Islet of Langerhans (tissue), 1 donor: ENCODE measurements around the gene ZNF350.
"Not testable (repeated sequence)": the region's sequence is repeated elsewhere in the genome, so short reads cannot be mapped to it uniquely, and the experiment has no call there.

Experiments
- FAIRE-seq: peaks from one replicate; lab custom pipeline; 2011; peaks lifted over from hg19 to GRCh38; lab: Jason Lieb, UNC

ZNF350 gene

DNA sequence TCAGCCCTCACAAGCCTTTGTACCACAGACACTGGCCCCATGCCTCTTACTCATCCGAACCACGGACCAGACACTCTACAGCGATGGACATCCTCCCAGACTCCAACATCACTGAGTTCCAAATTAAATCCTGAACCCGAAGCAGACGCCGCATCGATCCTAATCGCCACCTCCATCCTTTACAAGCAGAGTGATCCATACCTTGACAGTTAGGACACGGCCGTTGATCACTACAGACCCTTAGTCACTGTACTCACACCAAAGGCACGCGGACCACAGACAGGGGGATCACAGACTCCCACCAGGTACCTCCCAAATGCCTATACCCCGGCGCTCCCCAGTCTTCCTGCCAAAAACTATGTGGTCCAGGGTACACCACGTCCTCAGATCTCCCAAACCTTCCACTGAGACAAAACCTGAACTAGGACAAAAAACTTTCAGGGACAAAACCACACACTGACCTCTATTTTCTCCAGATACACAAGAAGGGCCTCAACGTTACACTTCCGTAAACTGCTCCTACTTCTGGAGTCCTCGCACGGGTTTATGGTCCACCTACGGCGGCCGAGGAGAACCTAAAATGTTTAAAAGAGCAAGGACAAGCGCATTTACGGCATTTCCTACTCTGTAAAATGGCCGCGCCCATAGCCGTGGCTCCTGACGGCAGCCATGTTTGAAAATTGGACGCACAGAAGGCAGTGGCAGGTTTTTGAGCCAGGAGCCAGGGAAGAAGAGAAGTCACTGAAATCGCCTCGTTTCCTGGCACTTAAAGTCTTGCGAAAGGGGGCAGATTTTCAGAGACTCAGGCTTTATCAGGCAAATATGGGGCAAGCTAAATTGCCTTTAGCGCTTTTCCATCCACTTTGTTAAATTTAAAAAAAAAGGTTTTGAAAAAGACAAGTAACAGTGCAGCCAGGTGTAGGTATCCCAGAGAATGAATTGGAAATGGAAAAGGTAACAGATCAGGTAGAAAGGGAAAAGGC is at the start of gene ZNF350:
Gene ZNF350 (minus strand): TSS at position 532 of the 983 bp plus-strand sequence. CDS start 12,480 bp downstream, outside the sequence.
- FAIRE-seq = peak; percentile 96

DNA sequence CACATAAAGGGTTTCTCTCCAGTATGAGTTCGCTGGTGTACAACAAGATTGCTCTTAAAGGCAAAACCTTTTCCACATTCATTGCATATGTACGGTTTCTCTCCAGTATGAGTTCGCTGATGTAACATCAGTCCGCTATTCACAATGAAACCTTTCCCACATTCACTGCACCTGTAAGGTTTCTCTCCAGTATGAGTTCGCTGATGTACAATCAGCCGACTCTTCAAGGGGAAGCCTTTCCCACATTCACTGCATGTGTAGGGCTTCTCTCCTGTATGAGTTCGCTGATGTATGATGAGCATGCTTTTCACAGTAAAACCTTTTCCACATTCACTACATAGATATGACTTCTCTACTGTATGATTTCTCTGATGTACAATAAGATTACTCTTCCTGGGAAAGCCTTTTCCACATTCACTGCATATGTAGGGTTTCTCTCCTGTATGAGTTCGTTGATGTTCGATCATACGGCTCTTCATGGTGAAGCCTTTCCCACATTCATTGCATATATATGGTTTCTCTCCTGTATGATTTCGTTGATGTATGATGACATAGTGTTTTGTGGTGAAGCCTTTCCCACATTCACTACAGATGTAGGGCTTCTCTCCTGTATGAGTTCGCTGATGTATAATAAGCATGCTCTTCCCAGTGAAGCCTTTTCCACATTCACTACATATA is 47.5 kb upstream of the ZNF350 start:
- no peak for FAIRE-seq

DNA sequence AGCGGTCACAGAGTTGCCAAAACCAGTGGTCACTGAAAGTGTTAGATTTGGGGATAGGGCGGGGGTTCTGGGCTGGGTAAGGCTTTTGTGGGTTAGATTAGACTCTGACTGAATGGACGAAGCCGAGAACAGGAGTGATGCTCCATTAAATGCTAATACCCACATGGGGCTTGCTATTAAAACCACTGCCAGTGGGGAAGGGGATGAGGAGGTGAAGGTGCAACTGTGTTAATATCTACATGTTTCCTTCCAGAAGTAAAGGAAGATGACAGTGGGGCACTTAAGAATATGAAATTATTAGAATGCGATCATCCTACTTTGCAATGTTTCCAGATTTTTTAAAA is 42.1 kb upstream of the ZNF350 start:
- no peak for FAIRE-seq

DNA sequence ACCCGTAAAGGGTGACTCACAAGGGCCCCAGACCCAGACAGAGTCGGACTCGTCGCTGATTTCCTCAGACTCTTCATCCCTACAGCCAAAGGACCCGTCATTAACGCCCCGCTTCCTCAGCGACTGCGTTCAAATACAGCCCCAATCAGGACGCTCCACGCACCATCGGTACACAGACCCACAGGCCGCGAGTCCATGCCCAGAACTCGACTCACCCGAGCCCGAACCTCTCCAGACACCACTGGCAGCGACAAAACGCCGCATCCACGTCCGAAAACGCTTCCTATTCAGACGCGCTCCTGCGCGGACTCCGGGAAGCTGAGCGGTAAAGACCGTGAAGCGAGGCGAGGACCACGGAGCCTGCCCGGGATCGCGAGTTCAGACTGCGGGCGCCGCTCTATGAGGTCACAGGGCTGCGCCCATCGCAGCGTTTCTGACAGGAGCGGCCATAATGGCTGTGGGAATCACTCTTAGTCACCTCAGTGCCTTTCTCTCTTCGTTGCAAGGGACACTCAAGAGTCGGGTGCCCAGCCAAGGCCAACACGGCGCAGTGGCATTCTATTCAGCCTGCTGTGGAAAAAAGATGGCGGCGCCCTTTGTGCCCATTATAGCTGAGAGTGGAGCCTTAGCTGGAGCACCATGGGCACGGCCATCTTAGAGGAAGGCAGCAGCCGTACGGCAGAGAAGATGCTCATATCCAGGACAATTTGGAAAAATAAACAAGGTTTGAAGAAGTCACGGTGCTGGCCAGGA is 41.6 kb upstream of the ZNF350 start, which contains the start of gene ZNF614:
Gene ZNF614 (minus strand): TSS at position 353 of the 753 bp plus-strand sequence. CDS start 2,634 bp downstream, outside the sequence.
- no peak for FAIRE-seq

DNA sequence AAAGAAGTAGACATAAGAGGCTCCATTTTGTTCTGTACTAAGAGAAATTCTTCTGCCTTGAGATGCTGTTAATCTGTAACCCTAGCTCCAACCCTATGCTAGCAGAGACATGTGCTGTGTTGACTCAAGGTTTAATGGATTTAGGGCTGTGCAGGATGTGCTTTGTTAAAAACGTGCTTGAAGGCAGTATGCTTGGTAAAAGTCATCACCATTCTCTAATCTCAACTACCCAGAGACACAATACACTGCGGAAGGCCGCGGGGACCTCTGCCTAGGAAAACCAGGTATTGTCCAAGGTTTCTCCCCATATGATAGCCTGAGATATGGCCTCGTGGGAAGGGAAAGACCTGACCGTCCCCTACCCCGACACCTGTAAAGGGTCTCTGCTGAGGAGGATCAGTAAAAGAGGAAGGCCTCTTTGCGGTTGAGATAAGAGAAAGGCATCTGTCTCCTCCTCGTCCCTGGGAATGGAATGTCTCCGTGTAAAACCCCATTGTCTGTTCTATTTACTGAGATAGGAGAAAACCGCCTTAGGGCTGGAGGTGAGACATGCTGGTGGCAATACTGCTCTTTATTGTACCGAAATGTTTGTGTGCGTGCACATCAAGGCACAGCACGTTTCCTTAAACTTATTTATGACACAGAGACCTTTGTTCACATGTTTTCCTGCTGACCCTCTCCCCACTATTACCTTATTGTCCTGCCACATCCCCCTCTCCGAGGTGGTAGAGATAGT is 39.8 kb upstream of the ZNF350 start:
- FAIRE-seq = not testable (repeated sequence)

DNA sequence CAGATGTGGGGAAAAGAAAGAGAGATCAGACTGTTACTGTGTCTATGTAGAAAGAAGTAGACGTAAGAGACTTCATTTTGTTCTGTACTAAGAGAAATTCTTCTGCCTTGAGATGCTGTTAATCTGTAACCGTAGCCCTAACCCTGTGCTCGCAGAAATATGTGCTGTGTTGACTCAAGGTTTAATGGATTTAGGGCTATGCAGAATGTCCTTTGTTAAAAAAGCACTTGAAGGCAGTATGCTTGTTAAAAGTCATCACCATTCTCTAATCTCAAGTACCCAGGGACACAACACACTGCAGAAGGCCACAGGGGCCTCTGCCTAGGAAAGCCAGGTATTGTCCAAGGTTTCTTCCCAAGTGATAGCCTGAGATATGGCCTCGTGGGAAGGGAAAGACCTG is 37.8 kb upstream of the ZNF350 start:
- not testable (repeated sequence) for FAIRE-seq

DNA sequence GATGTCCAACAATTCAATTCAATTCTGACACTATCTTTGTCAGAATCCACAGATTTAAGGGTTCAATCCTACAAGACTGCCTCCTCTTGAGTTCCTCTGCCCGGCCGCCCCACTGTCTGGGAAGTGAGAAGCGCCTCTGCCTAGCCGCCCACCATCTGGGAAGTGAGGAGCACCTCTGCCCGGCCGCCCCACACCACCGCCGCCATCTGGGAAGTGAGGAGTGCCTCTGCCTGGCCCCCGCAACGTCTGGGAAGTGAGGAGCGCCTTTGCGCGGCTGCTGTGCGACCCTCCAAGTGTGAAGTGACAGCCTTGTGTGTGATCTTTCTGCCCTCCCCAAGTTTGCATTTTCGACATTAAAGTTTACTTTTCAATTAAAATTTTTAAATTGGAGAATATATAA is 35.6 kb upstream of the ZNF350 start:
- FAIRE-seq = no peak

DNA sequence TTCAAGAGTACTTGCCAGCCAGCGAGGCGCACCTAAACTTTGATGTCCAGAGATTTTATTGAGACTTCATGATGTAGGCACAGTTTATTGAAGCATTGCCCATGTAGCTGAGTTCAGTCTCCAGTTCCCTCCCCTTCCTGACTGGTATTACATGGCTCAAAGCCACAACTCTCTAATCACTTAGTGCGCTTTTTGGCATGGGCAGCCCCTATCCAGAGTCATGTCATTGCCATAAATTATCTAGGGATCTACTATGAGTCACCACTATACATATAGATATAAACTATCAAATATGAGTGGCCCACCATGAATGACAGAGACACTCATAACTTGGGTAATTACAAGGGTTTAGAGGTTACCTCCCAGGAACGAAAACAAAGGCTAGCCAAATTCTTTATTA is 33.9 kb upstream of the ZNF350 start:
- no peak for FAIRE-seq

DNA sequence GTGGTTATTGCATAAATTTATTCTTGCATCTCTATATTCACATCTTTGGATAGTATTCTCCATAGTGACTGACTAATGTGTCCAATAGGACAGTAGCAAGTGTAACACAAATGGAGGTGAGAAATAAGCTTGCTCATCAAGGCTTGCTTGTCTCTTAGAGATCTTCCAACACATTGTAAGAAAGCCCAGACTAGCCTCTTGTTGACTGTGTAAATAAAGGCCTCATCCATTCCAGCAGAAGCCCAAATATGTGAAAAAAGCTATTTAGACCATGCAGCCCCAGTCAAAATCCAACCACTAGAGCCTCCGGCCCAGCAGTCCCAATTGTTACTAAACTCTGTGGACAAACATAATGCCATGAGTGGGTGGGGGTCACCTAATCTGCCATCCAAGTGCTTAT is 24.0 kb upstream of the ZNF350 start:
- no peak for FAIRE-seq

DNA sequence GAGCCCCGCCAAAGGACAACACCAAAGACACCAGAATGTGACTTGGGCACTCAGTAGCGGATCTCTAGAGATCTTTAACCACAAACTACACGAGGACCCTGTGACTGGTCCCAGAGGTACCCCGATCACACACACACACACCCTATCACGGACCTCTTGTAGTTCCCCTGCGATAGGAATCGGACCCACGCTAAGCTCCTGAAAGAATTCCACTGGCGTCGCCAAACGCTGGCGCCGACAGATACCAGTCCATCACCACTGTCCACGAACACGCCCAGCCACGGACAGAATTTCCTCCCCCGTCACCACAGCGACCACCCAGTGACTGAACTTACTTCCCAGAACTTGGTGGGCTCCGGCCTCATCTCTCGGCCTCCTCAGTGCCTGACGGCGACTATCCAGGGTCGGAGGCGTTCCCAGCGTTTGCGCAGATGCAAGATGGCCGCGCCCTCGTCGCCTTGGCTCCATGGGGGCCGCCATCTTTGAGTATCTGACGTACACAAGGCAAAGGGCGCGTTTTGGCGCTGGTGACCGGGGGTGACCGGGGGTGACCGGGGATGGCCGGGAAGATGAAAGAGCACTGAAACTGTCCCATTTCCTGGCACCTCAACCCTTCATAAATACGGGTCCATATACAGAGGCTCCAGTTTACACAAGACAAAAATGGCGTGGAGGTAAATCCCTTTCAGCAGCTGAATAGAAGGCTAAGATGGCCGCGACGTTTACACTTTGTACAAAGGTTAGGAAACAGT is 21.3 kb upstream of the ZNF350 start, which contains the start of gene ZNF615:
Gene ZNF615 (minus strand): TSS at position 406 of the 752 bp plus-strand sequence. CDS start 4,500 bp downstream, outside the sequence.
- FAIRE-seq = peak; percentile 66

DNA sequence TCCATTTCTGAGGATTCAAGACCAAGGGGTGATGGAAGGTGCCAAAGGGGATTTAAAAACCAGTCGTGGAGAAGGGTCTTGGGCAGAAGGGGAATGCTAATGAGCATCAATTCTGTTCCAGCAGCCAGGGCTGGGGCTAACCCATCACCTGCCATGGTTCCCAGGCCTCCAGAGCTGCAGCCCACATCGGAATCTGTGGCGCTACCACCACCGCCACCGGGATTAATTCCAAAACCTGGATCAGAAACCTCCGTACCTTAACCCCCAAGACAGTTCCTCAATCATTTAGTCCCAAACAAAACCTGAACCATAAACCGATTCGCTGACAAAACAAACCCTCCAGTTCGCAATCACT is 20.8 kb upstream of the ZNF350 start:
- no peak for FAIRE-seq

DNA sequence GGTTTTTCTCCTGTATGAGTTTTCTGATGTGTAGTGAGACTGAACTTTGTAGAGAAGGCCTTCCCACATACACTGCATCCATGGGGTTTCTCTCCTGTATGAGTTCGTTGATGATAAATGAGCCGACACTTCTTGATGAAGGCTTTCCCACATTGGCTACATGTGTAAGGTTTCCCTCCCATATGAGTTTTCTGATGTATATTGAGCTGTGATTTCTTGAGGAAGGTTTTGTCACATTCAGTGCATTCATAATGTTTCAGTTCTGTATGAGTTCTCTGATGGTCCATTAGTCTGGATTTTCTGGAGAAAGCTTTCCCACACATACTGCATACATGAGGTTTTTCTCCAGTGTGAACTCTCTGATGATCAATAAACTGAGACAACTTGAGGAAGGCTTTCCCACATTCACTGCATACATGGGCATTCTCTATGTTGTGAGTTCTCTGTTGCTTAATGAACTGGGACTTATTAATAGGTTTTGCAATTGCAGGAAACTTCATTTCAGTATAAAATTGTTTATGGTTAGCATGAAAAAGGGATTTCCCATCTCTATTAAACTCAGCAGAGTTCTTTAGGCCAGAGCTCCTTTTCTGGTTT is 7.5 kb upstream of the ZNF350 start:
- FAIRE-seq = no peak

DNA sequence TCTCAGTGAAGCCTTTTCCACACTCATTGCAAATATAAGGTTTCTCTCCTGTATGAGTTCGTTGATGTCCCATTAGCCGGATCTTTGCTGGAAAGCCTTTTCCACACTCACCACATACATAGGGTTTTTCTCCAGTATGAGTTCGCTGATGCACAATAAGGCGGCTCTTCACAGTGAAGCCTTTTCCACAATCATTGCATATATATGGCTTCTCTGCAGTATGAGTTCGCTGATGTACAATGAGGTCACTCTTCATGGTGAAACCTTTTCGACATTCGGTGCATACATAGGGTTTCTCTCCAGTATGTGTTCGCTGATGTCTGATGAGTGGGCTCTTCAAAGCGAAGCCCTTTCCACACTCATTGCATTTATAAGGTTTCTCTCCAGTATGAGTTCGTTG is 6.8 kb upstream of the ZNF350 start:
- FAIRE-seq = no peak

DNA sequence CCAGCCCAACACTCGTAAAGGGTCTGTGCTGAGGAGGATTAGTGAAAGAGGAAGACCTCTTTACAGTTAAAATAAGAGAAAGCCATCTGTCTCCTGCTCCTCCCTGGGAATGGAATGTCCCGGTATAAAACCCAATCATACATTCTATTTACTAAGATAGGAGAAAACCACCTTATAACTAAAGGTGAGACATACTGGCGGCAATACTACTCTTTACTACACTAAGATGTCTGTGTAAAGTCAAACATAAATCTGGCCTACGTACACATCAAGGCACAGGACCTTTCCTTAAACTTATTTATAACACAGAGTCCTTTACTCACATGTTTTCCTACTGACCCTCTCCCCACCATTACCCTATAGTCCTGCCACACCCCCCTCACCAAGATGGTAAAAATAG is 3.3 kb downstream of the ZNF350 start:
- FAIRE-seq = no peak

DNA sequence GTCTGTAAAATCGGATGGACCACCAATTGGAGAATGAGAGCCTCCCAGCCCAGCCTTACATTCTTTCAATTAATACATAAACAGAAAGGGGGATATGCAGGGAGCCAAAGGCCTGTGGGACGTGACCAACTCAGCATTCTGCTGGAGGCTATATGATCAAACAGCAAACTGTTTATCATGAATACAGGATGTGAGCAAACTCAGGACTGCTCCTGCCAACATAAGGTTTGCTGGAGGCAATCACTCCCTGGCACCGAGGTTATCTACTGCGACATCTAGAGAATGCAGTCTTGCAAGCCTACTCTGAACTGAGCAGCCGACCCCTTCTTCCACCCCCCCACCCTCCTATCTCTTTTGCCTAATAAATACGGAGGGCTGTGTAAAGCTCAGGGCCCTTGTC is 5.7 kb downstream of the ZNF350 start:
- FAIRE-seq = not testable (repeated sequence)

DNA sequence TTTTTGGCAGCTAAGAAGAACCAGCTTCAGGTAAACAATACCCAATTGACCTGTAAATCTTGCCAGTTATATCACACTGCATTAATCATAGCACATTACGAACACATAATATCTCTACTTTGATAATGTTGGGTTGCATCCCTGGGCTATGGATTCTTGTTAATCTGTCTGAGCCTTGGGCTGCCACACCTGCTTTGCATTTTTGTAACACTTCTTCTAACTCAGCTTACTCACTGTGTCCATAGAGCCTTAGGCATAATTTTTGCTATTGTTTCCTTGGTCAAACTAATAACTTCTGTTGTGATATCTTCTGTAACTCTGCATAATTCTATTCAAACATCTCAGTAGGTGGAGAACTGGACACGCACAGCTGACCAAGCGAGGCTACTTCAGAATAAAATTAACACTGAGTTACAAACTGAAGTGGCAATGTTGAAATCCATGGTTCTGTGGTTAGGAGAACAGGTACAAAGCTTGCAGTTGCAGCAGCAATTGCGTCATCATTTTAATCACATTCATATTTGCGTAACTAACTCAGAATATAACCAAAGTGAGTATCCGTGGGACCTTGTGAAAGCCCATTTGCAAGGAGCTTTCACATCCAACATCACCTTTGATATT is 6.4 kb downstream of the ZNF350 start:
- no peak for FAIRE-seq

DNA sequence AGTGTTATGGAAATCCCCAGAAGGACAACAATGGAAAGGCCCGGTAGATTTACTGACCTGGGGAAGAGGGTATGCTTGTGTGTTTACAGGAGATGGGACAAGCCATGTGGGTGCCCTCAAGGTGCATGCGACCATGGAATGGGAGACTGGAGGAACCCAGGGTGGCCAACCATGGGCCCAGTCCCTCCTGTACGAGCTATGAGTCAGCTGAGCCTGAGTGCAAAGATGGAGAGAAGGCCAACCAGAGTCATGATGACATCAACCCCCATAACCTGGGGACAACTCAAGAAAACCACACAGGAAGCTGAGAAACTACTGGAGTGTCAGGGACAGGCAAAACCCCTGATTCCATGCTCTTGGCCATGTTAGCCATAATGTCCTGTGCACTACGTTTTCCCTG is 7.8 kb downstream of the ZNF350 start:
- FAIRE-seq = no peak

DNA sequence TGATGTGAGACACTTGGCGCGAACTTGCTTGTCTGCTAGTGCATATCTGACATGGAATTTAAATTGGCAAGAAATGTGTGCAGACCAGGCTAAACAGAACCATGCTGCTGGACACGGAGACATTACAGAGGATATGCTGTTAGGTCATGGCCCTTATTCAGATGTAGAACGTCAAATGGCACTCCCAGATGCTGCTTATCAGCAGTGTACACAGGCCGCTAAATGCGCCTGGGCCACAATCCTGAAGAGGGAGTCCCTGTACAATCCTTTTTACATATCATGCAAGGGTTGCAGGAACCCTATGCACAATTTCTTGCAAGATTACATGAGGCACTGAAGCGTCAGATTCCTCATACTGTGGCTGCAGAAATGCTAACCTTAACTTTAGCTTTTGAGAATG is 9.3 kb downstream of the ZNF350 start:
- no peak for FAIRE-seq

DNA sequence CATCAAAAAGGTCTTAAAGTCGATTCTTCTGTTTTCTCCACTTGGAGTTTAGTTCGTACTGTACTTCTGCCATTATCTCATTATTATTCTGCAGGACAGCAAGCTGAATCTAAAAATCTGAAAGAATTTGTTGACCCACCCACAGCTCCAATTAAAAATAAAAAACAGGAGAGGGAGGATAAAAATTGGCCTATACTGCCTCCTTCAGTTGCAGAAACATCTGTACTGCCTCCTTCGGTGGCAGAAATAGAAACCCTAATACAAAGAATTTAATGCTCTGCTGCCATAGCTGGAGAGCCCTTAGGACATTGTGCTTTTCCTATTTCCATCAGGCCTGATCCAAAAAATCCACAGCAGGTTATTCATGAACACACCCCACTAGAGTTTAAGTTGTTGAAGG is 9.8 kb downstream of the ZNF350 start:
- FAIRE-seq = no peak

DNA sequence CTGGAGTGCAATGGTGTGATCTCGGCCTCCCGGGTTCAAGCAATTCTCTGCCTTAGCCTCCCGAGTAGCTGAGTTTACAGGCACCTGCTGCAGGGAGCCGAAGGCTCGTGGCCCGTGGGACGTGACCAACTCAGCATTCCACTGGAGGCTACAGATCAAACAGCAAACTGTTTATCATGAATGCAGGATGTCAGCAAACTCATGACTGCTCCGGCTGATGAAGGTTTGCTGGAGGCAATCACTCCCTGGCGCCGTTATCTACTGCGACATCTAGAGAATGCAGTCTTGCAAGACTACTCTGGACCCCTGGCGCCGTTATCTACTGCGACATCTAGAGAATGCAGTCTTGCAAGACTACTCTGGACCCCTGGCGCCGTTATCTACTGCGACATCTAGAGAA is 10.9 kb downstream of the ZNF350 start:
- not testable (repeated sequence) for FAIRE-seq
